HG03095 (cell line): Measurements from ENCODE around the gene SLIT3.

Experiments
- ATAC-seq: cut with Tn5 transposase; IDR thresholded peaks from one replicate; pipeline ENCODE4 v1.9.1; 2021; ENCODE audit warnings: moderate library complexity; ENCODE audit not compliant: unreplicated experiment

SLIT3 gene

GRCh38 chr5:168790002-168790635 is 510.8 kb downstream of the SLIT3 start:
- no peak for ATAC-seq

- no peak for ATAC-seq
Measured at GRCh38 chr5:168788786-168789185, 512.2 kb downstream of the SLIT3 start.

DNA sequence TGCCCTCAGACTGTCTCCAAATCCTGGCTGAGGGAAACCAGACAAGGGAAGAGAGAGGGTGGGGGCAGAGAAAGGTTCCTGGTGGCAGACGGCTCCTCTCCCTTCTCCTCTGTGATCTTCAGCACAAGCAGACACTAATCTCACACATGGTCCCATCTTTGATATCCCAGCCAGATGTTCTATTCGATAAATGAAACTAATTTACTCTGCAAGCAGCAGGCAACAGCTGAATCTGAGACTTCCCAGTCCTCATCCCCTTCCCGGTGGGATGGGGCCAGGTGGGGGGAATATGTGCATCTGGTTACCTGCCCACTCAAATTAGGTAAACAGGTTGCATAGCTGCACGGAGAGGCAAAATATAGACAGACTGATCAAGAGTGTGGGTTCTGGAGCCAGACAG is 512.8 kb downstream of the SLIT3 start:
- no peak for ATAC-seq

- no peak for ATAC-seq
Measured at GRCh38 chr5:168786147-168786546, 514.8 kb downstream of the SLIT3 start.

- no peak for ATAC-seq
Measured at GRCh38 chr5:168784454-168784853, 516.5 kb downstream of the SLIT3 start.

DNA sequence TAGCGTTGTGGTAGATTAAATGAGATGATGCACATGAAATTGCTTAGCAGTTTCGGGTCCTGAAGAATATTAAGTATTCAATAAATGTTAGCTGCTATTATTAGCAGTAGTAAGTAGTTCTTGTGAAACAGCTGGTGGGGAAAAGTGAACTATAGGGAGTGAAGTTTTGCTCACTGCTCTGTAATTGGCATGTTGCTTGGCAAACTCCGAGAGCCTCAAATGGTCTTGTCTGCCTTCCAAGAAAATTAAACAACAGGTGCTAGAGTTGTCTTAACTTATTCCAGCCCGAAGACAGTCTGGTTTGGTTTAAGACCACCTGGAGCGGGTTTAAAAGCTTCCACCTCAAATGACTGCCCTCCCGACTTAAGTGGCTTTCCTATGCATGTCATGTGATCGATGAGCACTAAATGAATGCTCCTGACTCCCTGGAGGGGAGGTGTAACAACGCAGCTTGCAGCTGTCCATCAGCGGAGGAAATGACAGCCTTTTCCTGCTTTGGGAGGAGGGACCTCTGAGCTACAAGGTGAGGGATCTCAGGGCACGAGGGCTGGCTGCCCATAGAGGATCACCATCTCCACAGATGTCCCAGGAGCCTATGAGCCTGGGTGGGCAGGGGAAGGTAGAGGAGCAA is 518.9 kb downstream of the SLIT3 start:
- no peak for ATAC-seq

- no peak for ATAC-seq
Measured at GRCh38 chr5:168780888-168781287, 520.1 kb downstream of the SLIT3 start.

DNA sequence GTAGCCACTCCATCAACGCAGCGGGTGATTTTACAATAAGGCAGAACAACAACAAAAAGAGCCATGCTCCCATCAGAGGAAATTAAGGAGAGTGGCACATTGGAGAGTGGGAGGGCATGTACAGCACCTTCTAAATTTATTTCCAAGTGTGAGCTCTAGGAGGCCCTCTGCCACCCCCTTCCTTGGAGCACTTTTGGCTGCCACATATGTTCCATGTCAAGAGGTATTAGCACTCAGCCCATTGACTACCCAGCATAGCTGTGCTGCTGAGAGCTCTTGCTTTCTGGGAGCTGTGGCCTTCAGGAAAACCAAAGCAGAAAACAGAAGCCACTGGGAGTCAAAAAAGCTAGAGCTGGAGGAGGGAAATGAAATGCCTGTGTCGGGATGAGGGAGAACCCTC is 521.6 kb downstream of the SLIT3 start:
- ATAC-seq: no peak

GRCh38 chr5:168778536-168778935 is 522.4 kb downstream of the SLIT3 start:
- no peak for ATAC-seq

DNA sequence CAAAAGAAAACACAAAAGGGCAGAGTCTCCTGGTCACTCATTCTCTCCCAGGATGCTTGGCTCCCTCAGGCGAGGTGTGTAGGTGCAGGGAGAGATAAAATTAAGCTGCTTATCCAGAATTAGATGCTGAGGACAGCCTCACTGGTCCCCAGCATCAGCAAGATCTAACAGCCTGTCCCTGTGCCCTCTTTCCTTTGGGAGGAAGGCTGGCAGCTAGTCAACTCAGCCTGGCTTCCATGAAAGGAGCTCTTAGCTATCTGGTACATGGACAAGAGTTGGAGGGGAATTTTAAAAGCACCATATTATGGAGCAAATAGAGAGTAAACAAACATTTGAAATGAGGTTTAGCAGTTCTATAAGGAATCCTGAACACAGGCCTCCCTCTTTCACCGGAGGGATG is 523.3 kb downstream of the SLIT3 start:
- no peak for ATAC-seq

DNA sequence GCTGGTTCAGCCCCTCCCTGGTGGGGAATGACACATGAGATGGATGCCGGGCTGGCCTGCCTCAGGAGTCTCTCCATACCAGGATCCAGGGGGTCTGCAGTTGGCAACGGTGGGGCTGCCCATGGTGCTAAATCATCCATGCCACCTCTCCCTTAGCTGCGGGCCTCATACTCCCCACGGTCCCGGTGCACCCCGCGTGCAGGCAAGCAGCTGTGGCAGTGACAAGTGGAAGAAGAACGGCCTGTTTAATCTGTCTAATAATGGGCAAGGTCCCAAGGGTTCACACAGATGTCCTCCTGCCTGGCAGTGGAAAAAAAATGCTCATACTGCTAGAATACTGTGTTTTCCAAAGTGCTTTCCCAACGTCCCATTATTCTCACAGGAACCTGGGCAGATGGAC is 524.9 kb downstream of the SLIT3 start:
- ATAC-seq: no peak

DNA sequence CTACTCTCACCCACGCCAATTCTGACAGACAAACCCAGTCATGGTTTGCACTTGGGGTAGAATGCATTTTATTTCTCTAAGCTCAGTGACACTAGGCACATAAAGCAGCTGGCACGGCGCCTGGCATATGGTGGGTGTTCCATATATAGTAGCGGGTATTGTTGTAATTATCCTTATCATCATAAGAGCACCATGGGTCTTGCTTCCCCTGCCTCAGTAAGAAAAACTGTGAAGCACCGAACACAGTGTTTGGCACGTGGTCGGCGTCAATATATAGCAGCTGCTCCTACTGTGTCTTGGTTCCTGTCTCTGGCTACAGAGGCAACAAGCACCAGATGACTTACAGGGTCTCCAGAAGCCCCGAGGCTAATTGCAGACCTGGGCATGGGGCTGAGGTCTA is 527.7 kb downstream of the SLIT3 start:
- ATAC-seq: no peak

GRCh38 chr5:168772316-168772961 is 528.5 kb downstream of the SLIT3 start:
- ATAC-seq: no peak

DNA sequence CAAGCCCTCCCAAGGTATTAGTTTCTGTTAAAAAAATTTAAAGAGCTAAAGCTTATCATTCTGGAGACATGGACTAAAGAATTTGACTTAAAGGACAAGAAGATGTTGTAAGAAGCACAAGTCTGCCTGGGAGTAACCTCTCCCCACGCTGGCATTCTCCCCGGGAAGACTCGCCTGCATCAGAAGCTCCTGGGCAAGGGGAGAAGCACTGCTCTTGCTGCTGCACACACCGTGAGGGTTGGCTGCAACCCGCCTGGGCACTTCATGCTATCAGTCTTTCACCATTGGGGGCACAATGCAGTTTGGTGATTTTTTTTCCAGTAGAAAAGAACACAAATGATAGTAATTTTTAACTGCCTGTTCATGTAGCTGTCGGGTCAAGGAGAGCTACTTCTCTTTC is 529.3 kb downstream of the SLIT3 start:
- ATAC-seq: no peak

DNA sequence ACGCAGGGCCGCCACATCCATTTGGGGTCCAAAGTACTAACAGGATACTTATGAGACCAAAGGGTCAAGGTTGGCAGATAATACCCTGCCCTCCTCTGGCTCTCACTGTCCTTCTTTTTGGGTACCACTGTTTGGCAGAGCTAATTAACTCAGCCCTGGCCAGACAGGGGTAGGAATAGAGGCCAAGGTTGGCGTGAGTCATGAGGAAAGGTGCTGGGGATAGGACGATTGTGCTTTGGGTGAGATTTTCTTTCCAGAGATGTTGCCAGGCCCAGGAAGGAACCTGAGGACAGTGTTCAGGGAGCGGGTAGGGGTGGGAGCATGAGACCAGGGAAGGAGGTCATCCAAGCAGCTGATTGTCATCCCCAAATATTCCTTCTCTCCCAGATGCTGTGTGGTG is 529.9 kb downstream of the SLIT3 start:
- ATAC-seq: no peak

DNA sequence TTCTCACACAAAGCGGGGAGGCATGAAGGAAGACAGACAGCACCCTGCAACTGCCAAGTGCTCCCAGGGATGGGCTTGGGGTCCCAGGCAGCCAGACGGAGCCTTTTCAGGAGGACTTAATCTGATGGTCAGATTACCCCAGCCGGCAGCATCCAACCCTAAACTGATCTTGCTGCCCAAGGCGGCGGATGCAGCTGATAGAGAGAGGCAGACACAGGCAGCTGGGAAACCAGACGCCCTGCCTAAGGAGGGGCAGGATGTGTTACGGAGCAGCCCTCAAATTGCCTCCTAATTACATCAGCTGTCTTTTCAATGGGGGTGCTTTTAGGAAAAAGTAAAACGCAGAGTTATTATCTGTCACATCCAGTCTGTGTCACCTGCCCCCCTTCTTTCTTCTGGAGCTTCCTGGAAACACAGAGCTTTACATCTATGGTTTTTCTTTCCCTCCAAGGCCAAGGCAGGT is 530.9 kb downstream of the SLIT3 start:
- no peak for ATAC-seq

DNA sequence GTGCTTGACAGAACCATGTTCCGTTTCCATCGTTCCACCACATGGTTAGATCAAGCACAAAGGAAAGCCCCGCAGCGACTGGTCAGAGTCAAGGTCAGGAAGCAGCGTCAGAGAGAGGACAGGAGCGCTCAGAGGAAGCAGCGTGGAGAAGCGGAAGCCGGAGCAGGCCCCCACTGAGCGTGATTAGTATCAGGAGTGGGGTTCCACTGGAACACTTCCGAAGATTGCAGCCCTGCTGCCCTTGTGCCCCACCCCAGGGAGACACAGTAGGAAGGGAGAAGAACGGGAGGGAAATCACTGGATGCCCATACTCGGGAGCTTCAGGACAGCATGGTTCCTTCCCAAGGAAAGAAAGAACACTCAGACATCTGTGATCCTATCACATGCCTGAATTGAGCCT is 532.8 kb downstream of the SLIT3 start:
- ATAC-seq: no peak

DNA sequence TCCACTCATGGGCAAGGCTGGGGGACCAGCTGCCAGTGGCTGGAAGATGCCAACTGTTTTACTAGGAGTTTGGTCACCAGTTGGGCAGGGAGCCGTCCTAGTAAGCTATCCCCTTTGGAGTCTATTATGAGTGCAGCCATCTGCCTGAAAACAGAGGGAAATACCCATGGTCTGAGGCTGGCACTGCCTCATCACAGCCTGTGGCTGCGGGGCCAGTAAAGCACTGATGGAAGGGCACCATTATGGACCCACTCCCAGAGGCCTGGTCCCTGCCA is 534.6 kb downstream of the SLIT3 start:
- no peak for ATAC-seq

GRCh38 chr5:168765551-168766425 is 535.2 kb downstream of the SLIT3 start:
- ATAC-seq: no peak

GRCh38 chr5:168765086-168765550 is 535.8 kb downstream of the SLIT3 start:
- ATAC-seq: no peak
